ENCODE measurements around the gene GYS1. TPM values are rescaled to one million over a fixed set of nuclear protein-coding genes. Genes with fewer than 3 reads are reported as not detected.

Gene GYS1
- total and polyA plus RNA-seq, 2 experiments from 2014 or later: 15.9 to 28.9 TPM

- no peaks in the 10 kb centered on the region for H3K27me3 ChIP-seq (ENCODE audit: insufficient read depth)
- no peak for ATAC-seq
- no peak overlapping the region for H3K4me2 ChIP-seq
- H3K4me1 ChIP-seq (ENCODE audit: insufficient read depth): no peaks in the 10 kb centered on the region
- no peaks in the 10 kb centered on the region; the same call in 1 of the 2 replicates for H3K79me2 ChIP-seq (replicated peaks; ENCODE audit: insufficient read depth)
- H3K4me3 Mint-ChIP-seq: no peak overlapping the region
- no peak overlapping the region for H3K27ac Mint-ChIP-seq
- peaks cover 6% of the 10 kb centered on the region for H3K36me3 ChIP-seq (ENCODE audit: insufficient read depth)
- no peak for DNase-seq (ENCODE audit: low spot score)
- H3K4me3 ChIP-seq: no peak overlapping the region
- TF ChIP-seq CTCF (conservative IDR thresholded peaks at IDR 0.05; ENCODE audit: low read depth in 2 of 2) (no peak), JUNB (IDR thresholded peaks at IDR 0.05; ENCODE audit: unreplicated experiment) (no peak), CREB1 (CRISPR knock-in tag; IDR thresholded peaks at IDR 0.05; ENCODE audit: low read depth) (no peak), ETS1 (IDR thresholded peaks at IDR 0.05) (no peak), ZNF114 (CRISPR knock-in tag; IDR thresholded peaks at IDR 0.05) (no peak), NANOG (IDR thresholded peaks at IDR 0.05; ENCODE audit: borderline replicate concordance) (no peak), EZH2 (IDR thresholded peaks at IDR 0.05; ENCODE audit: low read depth, unreplicated experiment) (no peak), POLR2AphosphoS5 (IDR thresholded peaks at IDR 0.05; ENCODE audit: low read depth) (no peak), ZNF462 (CRISPR knock-in tag; IDR thresholded peaks at IDR 0.05) (no peak), STAT1 (IDR thresholded peaks at IDR 0.05; ENCODE audit: unreplicated experiment) (no peak), EZH2phosphoT487 (IDR thresholded peaks at IDR 0.05; ENCODE audit: unreplicated experiment) (no peak)
- no peaks in the 10 kb centered on the region for H3K9me3 Mint-ChIP-seq
- H3K27me3 Mint-ChIP-seq (ENCODE audit: insufficient read depth, low read depth, poor library complexity): peaks cover 2% of the 10 kb centered on the region
- H3K9me2 ChIP-seq (ENCODE audit: insufficient read depth): no peaks in the 10 kb centered on the region
- H2AFZ ChIP-seq: no peak overlapping the region
- H3F3A ChIP-seq (replicated peaks; ENCODE audit: low read depth): 0 out of 2 replicates have a peak, but pooled peaks cover 7% of the 10 kb centered on the region
- peaks cover 69% of the 10 kb centered on the region for H3K36me3 Mint-ChIP-seq (ENCODE audit: low read depth)
- peaks cover 13% of the 10 kb centered on the region for H4K20me1 ChIP-seq (replicated peaks; ENCODE audit: insufficient read depth)
- H3K27ac ChIP-seq (ENCODE audit: low read depth): no peak overlapping the region
- H3K4me1 Mint-ChIP-seq: 0 out of 3 replicates have a peak, but pooled peaks cover 4% of the 10 kb centered on the region
Observed at GRCh38 chr19:48985711-48986110, 7.4 kb downstream of the GYS1 start.
